ENCODE measurements around the gene PEMT.

Gene PEMT

GRCh38 chr17:17518014-17518413 lies 73.5 kb downstream of the PEMT start:
- ChIA-PET CTCF (interaction anchor here (1.0 to 2.4 kb wide), 2 partner anchors 11 to 21 kb away, joined by 6 to 7 read pairs; no protein-coding TSS in a partner anchor), POLR2A (no interaction called here)
- DNase-seq (ENCODE audit: extremely low spot score), result no peak
- TF ChIP-seq CTCF (IDR thresholded peaks at IDR 0.05; ENCODE audit: control extremely low read depth, extremely low read depth, low read depth, missing control alignments), result no peak

GRCh38 chr17:17516941-17517720 lies 74.4 kb downstream of the PEMT start:
- POLR2A ChIA-PET, result no interaction called here
- TF ChIP-seq CTCF (IDR thresholded peaks at IDR 0.05; ENCODE audit: control extremely low read depth, extremely low read depth, low read depth, missing control alignments), result no peak
- DNase-seq (ENCODE audit: extremely low spot score), result no peak
- CTCF ChIA-PET, result interaction anchor here (0.9 to 1.6 kb wide), 3 partner anchors 10 to 20 kb away, joined by 3 to 6 read pairs (median 6); no protein-coding TSS in a partner anchor

GRCh38 chr17:17515934-17516930 lies 75.3 kb downstream of the PEMT start:
- no peak for DNase-seq (ENCODE audit: extremely low spot score)
- POLR2A ChIA-PET, result no interaction called here
- CTCF ChIA-PET, result interaction anchor here (0.9 to 1.6 kb wide), 2 partner anchors 9 to 19 kb away, joined by 3 to 6 read pairs; no protein-coding TSS in a partner anchor
- TF ChIP-seq CTCF (IDR thresholded peaks at IDR 0.05; ENCODE audit: control extremely low read depth, extremely low read depth, low read depth, missing control alignments), result no peak

- ChIA-PET POLR2A (no interaction called here), CTCF (interaction anchor here (0.8 to 1.6 kb wide), 2 partner anchors 18 to 127 kb away, joined by 3 to 6 read pairs; no protein-coding TSS in a partner anchor)
- DNase-seq (ENCODE audit: extremely low spot score), result no peak
- TF ChIP-seq CTCF (IDR thresholded peaks at IDR 0.05; ENCODE audit: control extremely low read depth, extremely low read depth, low read depth, missing control alignments), result no peak
These were observed 76.2 kb downstream of the PEMT start for GRCh38 chr17:17514993-17515933.

GRCh38 chr17:17514361-17514992 lies 77.0 kb downstream of the PEMT start:
- DNase-seq (ENCODE audit: extremely low spot score), result no peak
- ChIA-PET POLR2A (no interaction called here), CTCF (interaction anchor here (1.2 kb wide), 1 partner anchor 18 kb away, joined by 6 read pairs; the partner anchor contains the start of gene RASD1)
- no peak for TF ChIP-seq CTCF (IDR thresholded peaks at IDR 0.05; ENCODE audit: control extremely low read depth, extremely low read depth, low read depth, missing control alignments)
